Mucosa of rectum (tissue), 2 donors: ENCODE measurements around the gene MAN1A1.

ENCODE experiments used
- H3K27ac ChIP-seq, 2 donors: one replicate each; pipeline ENCODE4 v1.7.0; 2013; ENCODE audit warnings: inconsistent platforms in 2 of 2, low read depth in 2 of 2, low read length in 2 of 2
- H3K27me3 ChIP-seq, 2 donors: one replicate each; pipeline ENCODE4 v1.7.0; 2013; ENCODE audit warnings: low read length in 2 of 2; ENCODE audit not compliant: control insufficient read depth in 2 of 2, insufficient read depth in 2 of 2
- H3K36me3 ChIP-seq, 2 donors: one replicate each; pipeline ENCODE4 v1.7.0; 2013; ENCODE audit warnings: low read length in 2 of 2; ENCODE audit not compliant: control insufficient read depth in 2 of 2, insufficient read depth in 2 of 2
- H3K4me1 ChIP-seq, 2 donors: one replicate each; pipeline ENCODE4 v1.7.0; 2013; ENCODE audit warnings: low read length in 2 of 2, mild to moderate bottlenecking in 1 of 2; ENCODE audit not compliant: control insufficient read depth in 2 of 2, insufficient read depth in 2 of 2
- H3K4me3 ChIP-seq, 2 donors: one replicate each; pipeline ENCODE4 v1.7.0; 2013; ENCODE audit warnings: low read length in 2 of 2
- H3K9ac ChIP-seq, 2 donors: one replicate each; pipeline ENCODE4 v1.7.0; 2013; ENCODE audit warnings: low read length in 2 of 2, low read depth in 1 of 2, mild to moderate bottlenecking in 1 of 2
- H3K9me3 ChIP-seq, 2 donors: one replicate each; pipeline ENCODE4 v1.7.0; 2013; ENCODE audit warnings: low read length in 2 of 2; ENCODE audit not compliant: control insufficient read depth in 2 of 2
- donor health status: healthy.
- donor health status: Normal muscosa, but diverticular disease.

MAN1A1 gene

GRCh38 chr6:119129148-119129967 lies 220.2 kb downstream of the MAN1A1 start:
- no peak overlapping the region for H3K4me3 ChIP-seq
- H3K9me3 ChIP-seq = no peaks in the 10 kb centered on the region
- no peak overlapping the region for H3K9ac ChIP-seq
- H3K4me1 ChIP-seq = peaks cover 4 to 9% of the 10 kb centered on the region in 2 donors
- H3K27me3 ChIP-seq = no peaks in the 10 kb centered on the region
- no peak overlapping the region for H3K27ac ChIP-seq
- H3K36me3 ChIP-seq = no peaks in the 10 kb centered on the region

DNA sequence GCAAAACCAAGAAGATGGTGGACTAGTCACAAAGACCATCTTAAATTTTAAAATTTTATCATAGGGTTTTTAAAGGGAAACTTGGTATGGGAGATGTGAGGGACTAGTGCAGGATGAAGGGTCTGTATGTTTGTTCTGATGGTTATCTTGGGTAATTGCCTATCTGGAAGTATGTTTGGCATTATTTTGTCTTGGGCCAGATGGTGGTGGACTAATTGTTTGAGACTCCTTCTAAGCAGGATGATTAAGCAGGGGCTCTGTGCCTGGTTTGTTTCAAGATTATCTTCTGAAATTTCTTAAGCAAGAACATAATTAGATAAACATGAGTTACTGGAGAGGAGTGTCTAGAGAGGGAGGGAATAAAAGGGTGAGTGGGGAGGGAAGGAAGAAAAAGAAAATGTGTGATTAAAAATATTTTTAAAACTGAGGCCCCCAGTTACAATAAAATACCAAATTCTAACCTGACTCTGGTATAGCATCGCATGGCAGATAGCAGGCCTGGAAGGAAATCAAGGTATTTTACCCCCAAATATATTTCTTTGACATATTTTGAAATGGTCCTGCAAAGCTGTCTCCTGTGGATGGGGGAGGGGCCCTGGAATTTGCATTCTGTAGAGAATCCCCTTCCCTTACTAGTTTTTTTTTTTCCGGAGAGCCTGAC lies 221.2 kb downstream of the MAN1A1 start:
- no peak overlapping the region for H3K27ac ChIP-seq
- no peak overlapping the region for H3K4me3 ChIP-seq
- H3K9me3 ChIP-seq = no peaks in the 10 kb centered on the region
- H3K27me3 ChIP-seq = no peaks in the 10 kb centered on the region
- H3K9ac ChIP-seq = no peak overlapping the region
- peaks cover 4 to 9% of the 10 kb centered on the region in 2 donors for H3K4me1 ChIP-seq
- no peaks in the 10 kb centered on the region for H3K36me3 ChIP-seq

DNA sequence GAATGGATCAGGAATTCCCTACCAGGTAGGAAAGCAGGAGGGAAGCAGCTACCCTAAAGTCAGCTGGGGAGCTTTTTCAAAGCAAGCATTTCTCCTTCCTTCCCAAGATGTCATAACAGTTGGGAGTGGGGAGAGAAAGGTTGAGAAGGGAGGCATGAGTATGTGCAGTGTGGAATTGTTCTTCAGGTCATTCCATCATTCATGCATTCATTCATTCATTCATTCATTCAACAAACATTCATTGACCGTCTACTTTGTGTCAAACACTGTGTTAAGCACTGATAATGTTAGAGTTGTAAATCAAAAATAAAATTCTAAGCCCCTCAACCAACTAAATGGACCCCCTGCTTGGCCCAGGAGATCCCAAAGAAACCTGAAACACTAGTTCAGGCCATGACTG lies 221.9 kb downstream of the MAN1A1 start:
- no peaks in the 10 kb centered on the region for H3K9me3 ChIP-seq

More for the DNA sequence above, 221.9 kb downstream of the MAN1A1 start:
- no peak overlapping the region for H3K9ac ChIP-seq
- H3K27ac ChIP-seq = no peak overlapping the region
- peaks cover 4 to 9% of the 10 kb centered on the region in 2 donors for H3K4me1 ChIP-seq
- no peaks in the 10 kb centered on the region for H3K27me3 ChIP-seq
- no peaks in the 10 kb centered on the region for H3K36me3 ChIP-seq
- H3K4me3 ChIP-seq = no peak overlapping the region
